ENCODE results near the gene SPSB3. TPM values are rescaled to one million over a fixed set of nuclear protein-coding genes. Genes with fewer than 3 reads are reported as not detected.

The SPSB3 gene
- total and polyA plus RNA-seq, 9 of the 15 experiments (the other 6 are each of a cell fraction or from before 2014, with no cell fraction given) = 0.39 to 37.4 (median 7.1) TPM

GRCh38 chr16:1772362-1772907 lies 9.9 kb downstream of the SPSB3 start, which contains the start of gene EME2:
EME2 (plus strand) TSS chr16:1772810; CDS start chr16:1773228, 418 bp downstream.
- no TSS peak for BruUV-seq (replicated peaks)
- Histone ChIP-seq H3K4me3 (peak within 1 kb of the TSS; percentile 96), H3K9me1 (ENCODE audit: control insufficient read depth, insufficient read depth, low read length) (peaks cover 2% of the 10 kb centered on the region), H3K79me2 (ENCODE audit: control insufficient read depth, insufficient read depth, low read length) (peaks cover 51% of the 10 kb centered on the region), H3K36me3 (ENCODE audit: control insufficient read depth, insufficient read depth, low read length) (peaks cover 69% of the 10 kb centered on the region; the same call in 2 of the 3 replicates), H3K4me2 (ENCODE audit: insufficient read depth, low read length) (peak within 1 kb of the TSS; percentile 98), H3K9ac (ENCODE audit: insufficient read depth in 1 of 2, low read depth in 2 of 2, low read length in 2 of 2) (peak within 1 kb of the TSS; percentile 93 to 95), H4K20me1 (replicated peaks; ENCODE audit: control insufficient read depth, insufficient read depth, low read length) (peaks cover 8% of the 10 kb centered on the region; the same call in 1 of the 2 replicates), H3K27me3 (ENCODE audit: control insufficient read depth in 2 of 2, insufficient read depth in 2 of 2, low read length in 2 of 2) (no peaks in the 10 kb centered on the region), H3K9me3 (replicated peaks; ENCODE audit: control insufficient read depth, insufficient read depth, low read depth, low read length) (no peaks in the 10 kb centered on the region), H3K27ac (ENCODE audit: extremely low read depth, low read depth, low read length) (peak within 1 kb of the TSS; percentile 96), H2AFZ (ENCODE audit: low read depth, low read length) (peak within 1 kb of the TSS; percentile 81), H3K4me1 (replicated peaks in 1 of 2; ENCODE audit: control insufficient read depth in 2 of 2, insufficient read depth in 2 of 2, low read length in 2 of 2) (peaks cover 20 to 97% of the 10 kb centered on the region in 2 experiments; a peak in 4 of 5 replicates)
- 0% methylated on average over 41 of the region's 53 CpGs for WGBS (ENCODE audit: insufficient coverage, low coverage, missing lambda C conversion rate)
- FAIRE-seq (no peak), DNase-seq (ENCODE audit: extremely low read depth in 1 of 4, low spot score in 3 of 4) (peak; percentile 69 to 73 (median 71)), ATAC-seq (peak; percentile 17)
- ChIA-PET POLR2A (interaction anchor here (0.6 to 4.3 kb wide), 11 partner anchors 9 to 394 kb away, joined by 3 to 35 read pairs (median 4); partner anchors contain the start of genes FAHD1, HAGH, MSRB1 and NUBP2), CTCF (ENCODE audit: low intra/inter-chr PET ratio) (interaction anchor here (0.6 to 2.6 kb wide), 2 partner anchors 67 to 157 kb away, joined by 3 to 8 read pairs; partner anchors contain the start of gene MAPK8IP3)
- in situ Hi-C loops (cut with MboI) (no loop called here), intact Hi-C loops (cut with micrococcal nuclease) (no loop called here)
- TF ChIP-seq NFYB (IDR thresholded peaks at IDR 0.05; ENCODE audit: extremely low read depth, insufficient read length) = no peak
- 0 out of 2 replicates have a peak, but pooled peaks have one; percentile 16 for TF ChIP-seq CREM (IDR thresholded peaks at IDR 0.05; ENCODE audit: low read depth)
- no peak for TF ChIP-seq RNF2 (IDR thresholded peaks at IDR 0.05)
- 0 out of 2 replicates have a peak, but pooled peaks have one; percentile 3 for TF ChIP-seq MYC (IDR thresholded peaks at IDR 0.05; ENCODE audit: low read depth, low read length)
- TF ChIP-seq MYC (CRISPR knock-in tag; IDR thresholded peaks at IDR 0.05; ENCODE audit: borderline replicate concordance, low read depth) = no peak
- peak; percentile 6 for TF ChIP-seq KDM5B (IDR thresholded peaks at IDR 0.05; ENCODE audit: insufficient replicate concordance, low read depth, low read length)
- TF ChIP-seq, protein P1, sequence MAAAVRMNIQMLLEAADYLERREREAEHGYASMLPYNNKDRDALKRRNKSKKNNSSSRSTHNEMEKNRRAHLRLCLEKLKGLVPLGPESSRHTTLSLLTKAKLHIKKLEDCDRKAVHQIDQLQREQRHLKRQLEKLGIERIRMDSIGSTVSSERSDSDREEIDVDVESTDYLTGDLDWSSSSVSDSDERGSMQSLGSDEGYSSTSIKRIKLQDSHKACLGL (CRISPR knock-in tag; IDR thresholded peaks at IDR 0.05; ENCODE audit: borderline replicate concordance, poor library complexity, severe bottlenecking) = no peak
- TF ChIP-seq RBFOX2 (IDR thresholded peaks at IDR 0.05; ENCODE audit: low read depth, low read length) = no peak; the same call in 1 of the 2 replicates
- TF ChIP-seq MEF2D (tag; conservative IDR thresholded peaks at IDR 0.05; ENCODE audit: low read depth) = no peak
- TF ChIP-seq, protein P2, sequence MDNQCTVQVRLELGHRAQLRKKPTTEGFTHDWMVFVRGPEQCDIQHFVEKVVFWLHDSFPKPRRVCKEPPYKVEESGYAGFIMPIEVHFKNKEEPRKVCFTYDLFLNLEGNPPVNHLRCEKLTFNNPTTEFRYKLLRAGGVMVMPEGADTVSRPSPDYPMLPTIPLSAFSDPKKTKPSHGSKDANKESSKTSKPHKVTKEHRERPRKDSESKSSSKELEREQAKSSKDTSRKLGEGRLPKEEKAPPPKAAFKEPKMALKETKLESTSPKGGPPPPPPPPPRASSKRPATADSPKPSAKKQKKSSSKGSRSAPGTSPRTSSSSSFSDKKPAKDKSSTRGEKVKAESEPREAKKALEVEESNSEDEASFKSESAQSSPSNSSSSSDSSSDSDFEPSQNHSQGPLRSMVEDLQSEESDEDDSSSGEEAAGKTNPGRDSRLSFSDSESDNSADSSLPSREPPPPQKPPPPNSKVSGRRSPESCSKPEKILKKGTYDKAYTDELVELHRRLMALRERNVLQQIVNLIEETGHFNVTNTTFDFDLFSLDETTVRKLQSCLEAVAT (IDR thresholded peaks at IDR 0.05) = 0 out of 4 replicates have a peak, but pooled peaks of 1 of the 2 experiments have one; percentile 25
- 0 out of 2 replicates have a peak, but pooled peaks have one; percentile 8 for TF ChIP-seq ZNF232 (CRISPR knock-in tag; IDR thresholded peaks at IDR 0.05)
- 0 out of 2 replicates have a peak, but pooled peaks have one; percentile 18 for TF ChIP-seq NR4A1 (CRISPR knock-in tag; IDR thresholded peaks at IDR 0.05)
- no peak for TF ChIP-seq NR4A1 (tag; IDR thresholded peaks at IDR 0.05)
- TF ChIP-seq, protein P3, sequence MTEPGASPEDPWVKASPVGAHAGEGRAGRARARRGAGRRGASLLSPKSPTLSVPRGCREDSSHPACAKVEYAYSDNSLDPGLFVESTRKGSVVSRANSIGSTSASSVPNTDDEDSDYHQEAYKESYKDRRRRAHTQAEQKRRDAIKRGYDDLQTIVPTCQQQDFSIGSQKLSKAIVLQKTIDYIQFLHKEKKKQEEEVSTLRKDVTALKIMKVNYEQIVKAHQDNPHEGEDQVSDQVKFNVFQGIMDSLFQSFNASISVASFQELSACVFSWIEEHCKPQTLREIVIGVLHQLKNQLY (CRISPR knock-in tag; conservative IDR thresholded peaks at IDR 0.05) = 0 out of 4 replicates have a peak, but pooled peaks of 1 of the 2 experiments have one; percentile 16
- peak; percentile 22; the same call in 1 of the 2 replicates for TF ChIP-seq SAFB (IDR thresholded peaks at IDR 0.05; ENCODE audit: borderline replicate concordance, low read depth, low read length)
- peak in 1 of 2 experiments; percentile 71 for TF ChIP-seq E2F6 (IDR thresholded peaks at IDR 0.05; ENCODE audit: borderline replicate concordance in 1 of 2, extremely low read depth in 1 of 2, insufficient read depth in 1 of 2, insufficient read length in 1 of 2, low read depth in 1 of 2, low read length in 1 of 2, poor library complexity in 1 of 2, severe bottlenecking in 1 of 2)

Data from K562 (cell line).